ENCODE results near the gene HMGN1. TPM values are rescaled to one million over a fixed set of nuclear protein-coding genes. Genes with fewer than 3 reads are reported as not detected.
A peak's percentile ranks its signal among the peaks of the same experiment; 100 is the strongest.

The HMGN1 gene
- total RNA-seq, 3 donors from 2014 or later, result 104 to 218 (median 174) TPM

GRCh38 chr21:39350094-39351005 lies 1.5 kb upstream of the HMGN1 start:
- ATAC-seq (no peak), DNase-seq (peak in 1 of 3 donors; percentile 31)
- TF ChIP-seq CTCF (IDR thresholded peaks at IDR 0.05), result no peak
- no peaks in the 10 kb centered on the region for H3K9me3 ChIP-seq
- H3K4me1 ChIP-seq (ENCODE audit: low read depth), result peaks cover 23% of the 10 kb centered on the region
- intact Hi-C loops (cut with DNase I, micrococcal nuclease), result no loop called here
- no peaks in the 10 kb centered on the region for H3K36me3 ChIP-seq (ENCODE audit: low read depth)
- H3K4me3 ChIP-seq, result peak overlapping the region; percentile 45

- TF ChIP-seq CTCF (IDR thresholded peaks at IDR 0.05), result no peak
- DNase-seq, result peak; percentile 98 to 99 (median 99)
- Histone ChIP-seq H3K36me3 (ENCODE audit: low read depth) (no peaks in the 10 kb centered on the region), H3K9me3 (no peaks in the 10 kb centered on the region), H3K4me3 (peak overlapping the region; percentile 45), H3K4me1 (ENCODE audit: low read depth) (peaks cover 23% of the 10 kb centered on the region)
- ATAC-seq, result peak; percentile 94
- intact Hi-C loops (cut with DNase I, micrococcal nuclease), result no loop called here
These were observed 564 bp upstream of the HMGN1 start for GRCh38 chr21:39349211-39350093.

- peak overlapping the region; percentile 45 for H3K4me3 ChIP-seq
- intact Hi-C loops (cut with DNase I, micrococcal nuclease), result no loop called here
- peaks cover 23% of the 10 kb centered on the region for H3K4me1 ChIP-seq (ENCODE audit: low read depth)
- no peaks in the 10 kb centered on the region for H3K9me3 ChIP-seq
- DNase-seq (no peak), ATAC-seq (no peak)
- no peak for TF ChIP-seq CTCF (IDR thresholded peaks at IDR 0.05)
- no peaks in the 10 kb centered on the region for H3K36me3 ChIP-seq (ENCODE audit: low read depth)
These were observed 891 bp downstream of the HMGN1 start for GRCh38 chr21:39348040-39348354.

- ATAC-seq, result no peak
- Histone ChIP-seq H3K4me1 (ENCODE audit: low read depth) (peaks cover 23% of the 10 kb centered on the region), H3K36me3 (ENCODE audit: low read depth) (no peaks in the 10 kb centered on the region), H3K9me3 (no peaks in the 10 kb centered on the region), H3K4me3 (peak overlapping the region; percentile 45)
- no peak for DNase-seq
- TF ChIP-seq CTCF (IDR thresholded peaks at IDR 0.05), result no peak
- intact Hi-C loops (cut with DNase I, micrococcal nuclease), result no loop called here
These were observed 1.4 kb downstream of the HMGN1 start for GRCh38 chr21:39347537-39347936.

GRCh38 chr21:39346671-39347331 lies 2.1 kb downstream of the HMGN1 start:
- intact Hi-C loops (cut with DNase I, micrococcal nuclease), result no loop called here
- peaks cover 23% of the 10 kb centered on the region for H3K4me1 ChIP-seq (ENCODE audit: low read depth)
- no peak for DNase-seq
- no peaks in the 10 kb centered on the region for H3K36me3 ChIP-seq (ENCODE audit: low read depth)
- H3K9me3 ChIP-seq, result no peaks in the 10 kb centered on the region
- TF ChIP-seq CTCF (IDR thresholded peaks at IDR 0.05), result no peak
- no peak for ATAC-seq
- no peak overlapping the region for H3K4me3 ChIP-seq

All from mucosa of descending colon (tissue), 3 donors.